ENCODE results near the gene ZNF396. TPM values are rescaled to one million over a fixed set of nuclear protein-coding genes. Genes with fewer than 3 reads are reported as not detected.
A peak's percentile ranks its signal among the peaks of the same experiment; 100 is the strongest.

The ZNF396 gene
- total and polyA plus RNA-seq, 9 of the 15 experiments (the other 6 are each of a cell fraction or from before 2014, with no cell fraction given): 0.73 to 2.3 (median 1.9) TPM

GRCh38 chr18:35387152-35387571, 10.0 kb upstream of the ZNF396 start (continued):
- TF ChIP-seq KDM4B (IDR thresholded peaks at IDR 0.05; ENCODE audit: borderline replicate concordance in 2 of 2, low read depth in 1 of 2): no peak
- no peak for TF ChIP-seq PML (IDR thresholded peaks at IDR 0.05; ENCODE audit: low read length)
- TF ChIP-seq FOXK1 (CRISPR knock-in tag; IDR thresholded peaks at IDR 0.05; ENCODE audit: borderline replicate concordance): no peak
- TF ChIP-seq DACH1 (IDR thresholded peaks at IDR 0.05; ENCODE audit: partially characterized antibody): no peak

- no peak overlapping the region for H3K27ac ChIP-seq (ENCODE audit: extremely low read depth, low read depth, low read length)
- no peaks in the 10 kb centered on the region for H3K36me3 ChIP-seq (ENCODE audit: control insufficient read depth, insufficient read depth, low read length)
- no peaks in the 10 kb centered on the region for H4K20me1 ChIP-seq (replicated peaks; ENCODE audit: control insufficient read depth, insufficient read depth, low read length)
- no peak overlapping the region for H2AFZ ChIP-seq (ENCODE audit: low read depth, low read length)
- 8% methylated on average over 7 of the region's 7 CpGs for WGBS (ENCODE audit: insufficient coverage, low coverage, missing lambda C conversion rate)
- ChIA-PET CTCF (ENCODE audit: low intra/inter-chr PET ratio) (interaction anchor here (0.8 to 1.9 kb wide), 4 partner anchors 22 to 564 kb away, joined by 3 to 10 read pairs (median 6); no protein-coding TSS in a partner anchor), POLR2A (interaction anchor here (0.9 to 1.0 kb wide), 3 partner anchors 11 to 139 kb away, joined by 3 to 5 read pairs (median 3); no protein-coding TSS in a partner anchor)
- in situ Hi-C loops (cut with MboI) (loop anchor here (10.0 kb wide), 1 partner anchor 568 kb away; no protein-coding TSS in a partner anchor), intact Hi-C loops (cut with micrococcal nuclease) (loop anchor here (2.0 to 10.0 kb wide), 3 partner anchors 156 to 568 kb away; no protein-coding TSS in a partner anchor)
- DNase-seq (ENCODE audit: extremely low read depth in 1 of 4, low spot score in 3 of 4) (peak; percentile 77 to 86 (median 78)), ATAC-seq (peak; percentile 94), FAIRE-seq (peak; percentile 83)
- no TSS peak for BruUV-seq (replicated peaks)
- no peaks in the 10 kb centered on the region for H3K9me3 ChIP-seq (replicated peaks; ENCODE audit: control insufficient read depth, insufficient read depth, low read depth, low read length)
- H3K79me2 ChIP-seq (ENCODE audit: control insufficient read depth, insufficient read depth, low read length): no peaks in the 10 kb centered on the region
- no peak overlapping the region for H3K9ac ChIP-seq (ENCODE audit: insufficient read depth in 1 of 2, low read depth in 2 of 2, low read length in 2 of 2)
- no peak overlapping the region for H3K4me2 ChIP-seq (ENCODE audit: insufficient read depth, low read length)
- H3K4me3 ChIP-seq: no peak overlapping the region
- no peaks in the 10 kb centered on the region for H3K27me3 ChIP-seq (ENCODE audit: control insufficient read depth in 2 of 2, insufficient read depth in 2 of 2, low read length in 2 of 2)
- no peaks in the 10 kb centered on the region for H3K9me1 ChIP-seq (ENCODE audit: control insufficient read depth, insufficient read depth, low read length)
- H3K4me1 ChIP-seq (replicated peaks in 1 of 2; ENCODE audit: control insufficient read depth in 2 of 2, insufficient read depth in 2 of 2, low read length in 2 of 2): no peaks in the 10 kb centered on the region
- TF ChIP-seq SMAD4 (CRISPR knock-in tag; conservative IDR thresholded peaks at IDR 0.05) (0 out of 2 replicates have a peak, but pooled peaks have one; percentile 20), TCF7 (IDR thresholded peaks at IDR 0.05; ENCODE audit: borderline replicate concordance) (no peak), ZNF23 (CRISPR knock-in tag; IDR thresholded peaks at IDR 0.05) (0 out of 2 replicates have a peak, but pooled peaks have one; percentile 29), SMC3 (conservative IDR thresholded peaks at IDR 0.05; ENCODE audit: insufficient read depth, low read depth, low read length) (peak; percentile 86), CTCF (IDR thresholded peaks at IDR 0.05 in 2 of 3, conservative IDR thresholded peaks at IDR 0.05 in 1 of 3; ENCODE audit: insufficient read depth in 2 of 3, low read depth in 1 of 3, low read length in 3 of 3) (peak; percentile 82 to 98 (median 93)), POU5F1 (IDR thresholded peaks at IDR 0.05; ENCODE audit: borderline replicate concordance, low read depth, low read length, partially characterized antibody) (no peak), LCOR (CRISPR knock-in tag; IDR thresholded peaks at IDR 0.05) (0 out of 2 replicates have a peak, but pooled peaks have one; percentile 26), ZNF699 (CRISPR knock-in tag; IDR thresholded peaks at IDR 0.05; ENCODE audit: insufficient replicate concordance) (no peak), ZBTB5 (IDR thresholded peaks at IDR 0.05) (no peak), E2F5 (CRISPR knock-in tag; IDR thresholded peaks at IDR 0.05) (no peak), MTA3 (IDR thresholded peaks at IDR 0.05; ENCODE audit: borderline replicate concordance) (no peak), CREM (IDR thresholded peaks at IDR 0.05; ENCODE audit: low read depth) (0 out of 2 replicates have a peak, but pooled peaks have one; percentile 25)
These were observed 9.5 kb upstream of the ZNF396 start for GRCh38 chr18:35386600-35387100.

All from K562 (cell line).